GM12875 (cell line): ENCODE data around the gene NEO1.

Experiments
- H3K4me3 ChIP-seq: one replicate; pipeline ENCODE4 v1.5.1; 2011; ENCODE audit warnings: low read depth, low read length, control low read depth
- TF ChIP-seq, protein P1 (sequence below): IDR thresholded peaks from 2 replicates; pipeline ENCODE4 v1.5.1; 2011; ENCODE audit warnings: low read depth, mild to moderate bottlenecking, control low read depth, inconsistent platforms, low read length, moderate library complexity, borderline replicate concordance; ENCODE audit not compliant: insufficient read depth

The NEO1 gene

DNA sequence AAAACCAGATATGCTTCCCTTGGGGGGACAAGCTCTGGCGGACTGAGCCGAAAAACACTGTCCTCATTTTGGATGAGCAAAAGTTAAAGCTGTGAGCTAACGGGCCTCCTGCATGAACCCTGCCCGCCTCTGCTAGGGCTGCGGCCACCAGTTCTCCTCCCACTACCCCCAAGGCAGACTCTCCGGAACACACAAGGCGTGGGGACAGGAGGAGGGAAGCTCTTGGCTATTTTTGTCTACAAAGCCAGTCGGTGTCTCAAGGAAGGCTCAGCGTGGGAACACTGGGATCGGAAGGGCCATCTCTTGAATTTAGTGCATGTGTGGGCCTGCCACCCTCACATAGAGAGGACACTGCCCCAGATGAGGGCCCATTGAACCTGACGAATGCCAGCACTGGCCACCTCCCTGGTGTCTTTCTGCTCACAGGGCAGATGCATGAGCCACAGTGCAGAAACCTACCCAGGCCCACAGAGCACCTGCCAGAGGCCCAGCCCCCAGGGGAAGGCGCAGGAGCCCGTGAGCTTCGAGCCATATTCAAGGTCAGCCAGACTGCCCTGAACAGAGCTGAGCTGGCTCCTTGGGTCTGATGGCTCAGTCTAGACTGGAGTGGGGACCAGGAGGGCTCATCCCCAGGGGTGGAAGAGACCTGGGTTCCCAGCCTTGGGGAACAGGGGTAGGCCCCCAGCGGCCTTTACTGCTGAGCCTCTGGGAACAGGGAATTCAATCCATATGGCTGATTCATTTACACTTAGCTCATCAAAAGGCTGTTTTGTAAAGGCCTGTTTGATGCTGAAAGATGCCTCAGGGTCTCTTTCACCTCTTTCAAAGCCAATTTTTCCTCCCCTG, 278.2 kb downstream of the NEO1 start:
- TF ChIP-seq, protein P1, sequence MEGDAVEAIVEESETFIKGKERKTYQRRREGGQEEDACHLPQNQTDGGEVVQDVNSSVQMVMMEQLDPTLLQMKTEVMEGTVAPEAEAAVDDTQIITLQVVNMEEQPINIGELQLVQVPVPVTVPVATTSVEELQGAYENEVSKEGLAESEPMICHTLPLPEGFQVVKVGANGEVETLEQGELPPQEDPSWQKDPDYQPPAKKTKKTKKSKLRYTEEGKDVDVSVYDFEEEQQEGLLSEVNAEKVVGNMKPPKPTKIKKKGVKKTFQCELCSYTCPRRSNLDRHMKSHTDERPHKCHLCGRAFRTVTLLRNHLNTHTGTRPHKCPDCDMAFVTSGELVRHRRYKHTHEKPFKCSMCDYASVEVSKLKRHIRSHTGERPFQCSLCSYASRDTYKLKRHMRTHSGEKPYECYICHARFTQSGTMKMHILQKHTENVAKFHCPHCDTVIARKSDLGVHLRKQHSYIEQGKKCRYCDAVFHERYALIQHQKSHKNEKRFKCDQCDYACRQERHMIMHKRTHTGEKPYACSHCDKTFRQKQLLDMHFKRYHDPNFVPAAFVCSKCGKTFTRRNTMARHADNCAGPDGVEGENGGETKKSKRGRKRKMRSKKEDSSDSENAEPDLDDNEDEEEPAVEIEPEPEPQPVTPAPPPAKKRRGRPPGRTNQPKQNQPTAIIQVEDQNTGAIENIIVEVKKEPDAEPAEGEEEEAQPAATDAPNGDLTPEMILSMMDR = no peak
- H3K4me3 ChIP-seq = no peak overlapping the region

DNA sequence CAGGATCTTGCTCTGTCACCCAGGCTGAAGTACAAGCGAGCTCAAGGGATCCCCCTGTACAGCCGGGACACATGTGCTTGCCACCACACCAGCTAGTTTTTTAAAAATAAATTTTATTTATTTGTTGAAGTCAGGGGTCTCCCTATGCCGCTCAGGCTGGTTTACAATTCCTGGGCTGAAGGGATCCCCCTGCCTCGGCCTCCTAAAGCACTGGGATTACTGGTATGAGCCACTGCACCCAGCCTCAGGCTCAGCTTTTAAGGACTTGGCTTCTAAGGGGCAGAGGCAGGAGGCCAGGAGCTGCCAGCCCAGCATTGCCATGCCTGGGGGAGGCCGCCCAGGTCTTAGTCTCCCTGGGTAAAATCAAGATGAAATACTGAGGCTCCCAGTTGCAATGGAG, 279.2 kb downstream of the NEO1 start:
- TF ChIP-seq, protein P1 = no peak
- no peak overlapping the region for H3K4me3 ChIP-seq

DNA sequence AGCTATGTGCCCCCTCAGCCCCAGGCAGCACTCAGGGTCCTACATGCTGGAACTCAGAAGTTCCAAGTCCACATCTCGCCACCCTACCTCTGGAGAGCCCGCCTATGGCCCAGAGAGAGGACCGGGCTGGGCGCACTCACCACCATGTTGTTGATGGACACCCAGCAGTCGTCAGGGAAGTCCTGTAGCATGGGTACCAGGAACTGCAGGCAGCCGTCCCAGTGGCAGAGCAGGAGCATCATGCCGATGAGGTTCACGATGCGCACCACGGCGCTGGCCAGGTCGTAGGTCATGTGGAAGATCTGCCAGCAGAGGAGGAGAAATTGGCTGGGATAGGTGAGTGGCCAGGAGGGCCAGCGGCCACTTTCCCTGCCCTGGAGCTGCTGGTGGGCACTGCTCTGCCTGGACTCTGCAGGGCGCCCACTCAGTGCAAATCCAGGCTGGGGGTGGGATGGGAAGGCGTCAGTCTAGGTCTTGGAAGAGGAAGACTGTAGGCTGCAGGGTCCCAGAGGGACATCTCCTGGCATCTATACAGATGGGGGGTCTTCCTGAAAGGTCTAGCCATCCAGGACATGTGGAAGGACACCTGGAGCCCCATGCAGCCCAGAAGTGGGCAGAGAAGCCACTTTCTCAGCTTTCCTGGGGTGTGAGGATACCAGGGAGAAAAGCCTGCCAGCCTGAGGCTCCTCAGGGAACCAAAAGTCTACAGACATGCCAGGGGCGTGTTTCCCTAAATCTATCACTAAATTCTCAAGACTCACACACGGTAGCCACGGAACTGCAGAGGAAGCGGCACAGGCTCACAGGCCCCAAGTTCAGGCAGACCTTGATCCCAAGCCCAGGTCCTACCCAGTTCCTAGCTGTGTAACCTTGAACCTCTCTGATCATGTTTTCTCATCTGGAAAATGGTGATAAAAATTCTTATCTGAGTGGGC, 280.0 kb downstream of the NEO1 start:
- TF ChIP-seq, protein P1 = no peak
- no peak overlapping the region for H3K4me3 ChIP-seq

DNA sequence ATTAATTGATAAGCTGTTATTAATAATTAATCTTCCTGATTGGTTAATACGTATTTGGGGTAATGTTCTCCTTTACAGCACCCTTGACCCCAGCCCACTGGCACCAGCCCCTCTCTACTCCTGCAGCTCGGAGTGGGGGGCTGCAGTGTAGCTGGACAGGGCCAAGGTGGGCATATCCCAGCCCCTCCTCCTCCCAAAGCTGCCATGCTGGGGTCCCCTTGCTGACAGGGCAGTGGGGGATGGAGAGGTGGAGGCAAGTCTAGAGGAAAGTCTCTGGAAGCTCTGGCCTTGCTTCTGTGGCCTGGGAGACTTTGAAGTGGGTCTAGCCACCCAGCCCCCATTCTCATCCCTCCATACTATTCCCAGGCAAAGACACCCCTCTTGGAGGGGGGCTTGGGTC, 280.7 kb downstream of the NEO1 start:
- no peak overlapping the region for H3K4me3 ChIP-seq
- TF ChIP-seq, protein P1 = no peak

DNA sequence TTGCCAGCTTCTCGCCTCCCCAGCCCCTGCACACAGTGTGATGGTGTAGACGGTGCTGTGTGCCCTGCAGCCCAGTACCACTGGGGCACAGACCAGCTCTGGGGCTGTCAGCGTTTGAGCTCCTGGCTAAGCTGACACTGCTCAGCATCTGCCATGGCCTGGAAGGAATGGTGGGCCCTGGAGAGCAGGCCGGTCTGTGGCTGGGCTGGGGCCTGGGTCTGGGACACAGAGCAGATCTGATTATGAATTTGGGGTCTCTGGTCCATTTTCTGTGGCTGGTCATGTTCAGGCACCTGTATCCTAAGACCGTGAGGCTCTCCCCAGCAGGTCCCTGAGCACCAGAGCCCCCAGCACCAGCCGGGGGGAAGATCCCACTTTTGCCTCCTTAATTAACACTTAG, 281.8 kb downstream of the NEO1 start:
- TF ChIP-seq, protein P1 = no peak

DNA sequence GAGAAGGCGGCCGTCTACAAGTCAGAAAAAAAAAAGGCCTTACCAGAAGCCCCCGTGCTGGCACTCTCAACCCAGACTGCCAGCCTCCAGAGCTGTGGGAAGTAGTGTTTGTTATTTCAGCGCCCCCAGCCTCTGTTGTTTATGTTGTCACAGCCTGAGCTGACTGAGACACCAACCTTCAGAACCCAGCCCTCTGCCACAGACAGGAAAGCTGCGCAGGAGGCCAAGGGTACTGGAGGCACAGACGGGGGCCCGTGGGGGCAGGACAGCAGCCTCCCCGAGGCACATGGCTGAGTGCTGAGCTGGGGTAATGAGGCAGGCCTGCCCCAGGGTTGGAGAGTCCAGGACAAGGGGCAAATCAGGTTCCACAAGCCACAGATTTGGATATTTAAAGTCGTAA, 282.8 kb downstream of the NEO1 start:
- H3K4me3 ChIP-seq = no peak overlapping the region
- TF ChIP-seq, protein P1 = no peak

More for the DNA sequence above, 281.8 kb downstream of the NEO1 start:
- H3K4me3 ChIP-seq = no peak overlapping the region

DNA sequence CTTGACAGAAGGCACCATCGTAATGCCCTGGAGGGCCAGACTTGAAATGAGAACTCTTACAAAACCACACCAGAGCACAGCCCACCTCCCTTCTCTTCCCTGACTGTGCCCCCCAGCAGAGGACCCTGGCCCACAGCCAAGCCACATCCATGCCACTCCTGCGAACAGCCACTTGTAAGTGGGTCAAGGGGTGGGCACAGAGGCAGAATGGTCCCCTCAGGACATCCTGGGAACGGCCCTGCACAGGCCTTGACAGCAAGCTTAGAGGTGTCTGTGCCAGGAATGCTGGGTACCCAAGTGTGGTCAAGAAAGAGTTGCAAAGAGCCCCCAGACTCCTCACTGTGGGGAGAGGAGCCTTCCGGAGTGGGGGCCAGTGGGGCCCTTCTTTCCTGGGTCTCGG, 283.2 kb downstream of the NEO1 start:
- H3K4me3 ChIP-seq = no peak overlapping the region
- TF ChIP-seq, protein P1 = no peak
